ENCODE results near the gene RXFP4. TPM values are rescaled to one million over a fixed set of nuclear protein-coding genes. Genes with fewer than 3 reads are reported as not detected.

The RXFP4 gene
- total and polyA plus RNA-seq, 9 of the 15 experiments (the other 6 are each of a cell fraction or from before 2014, with no cell fraction given), result 0.64 TPM; not detected in 8

DNA sequence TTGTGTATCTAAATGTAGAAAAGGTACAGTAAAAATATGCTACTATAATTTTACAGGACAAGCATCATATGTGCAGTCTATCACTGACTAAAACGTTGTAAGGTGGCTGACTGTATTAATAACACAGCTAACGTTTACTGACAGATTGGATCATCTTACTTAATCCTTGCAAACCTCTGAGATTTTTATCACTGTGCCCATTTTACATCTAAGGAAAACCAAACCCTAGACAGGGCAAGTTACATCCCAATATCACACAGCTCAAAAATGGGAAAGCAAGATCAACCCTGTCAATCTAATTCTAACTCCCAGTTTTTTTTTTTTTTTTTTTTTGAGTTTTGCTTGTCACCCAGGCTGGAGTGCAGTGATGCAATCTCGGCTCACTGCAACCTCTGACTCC, 22.8 kb upstream of the RXFP4 start (continued):
- TF ChIP-seq, protein P1, sequence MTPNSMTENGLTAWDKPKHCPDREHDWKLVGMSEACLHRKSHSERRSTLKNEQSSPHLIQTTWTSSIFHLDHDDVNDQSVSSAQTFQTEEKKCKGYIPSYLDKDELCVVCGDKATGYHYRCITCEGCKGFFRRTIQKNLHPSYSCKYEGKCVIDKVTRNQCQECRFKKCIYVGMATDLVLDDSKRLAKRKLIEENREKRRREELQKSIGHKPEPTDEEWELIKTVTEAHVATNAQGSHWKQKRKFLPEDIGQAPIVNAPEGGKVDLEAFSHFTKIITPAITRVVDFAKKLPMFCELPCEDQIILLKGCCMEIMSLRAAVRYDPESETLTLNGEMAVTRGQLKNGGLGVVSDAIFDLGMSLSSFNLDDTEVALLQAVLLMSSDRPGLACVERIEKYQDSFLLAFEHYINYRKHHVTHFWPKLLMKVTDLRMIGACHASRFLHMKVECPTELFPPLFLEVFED (CRISPR knock-in tag; conservative IDR thresholded peaks at IDR 0.05), result no peak
- TF ChIP-seq ZNF175 (CRISPR knock-in tag; IDR thresholded peaks at IDR 0.05; ENCODE audit: low read depth), result no peak
- TF ChIP-seq, protein P2, sequence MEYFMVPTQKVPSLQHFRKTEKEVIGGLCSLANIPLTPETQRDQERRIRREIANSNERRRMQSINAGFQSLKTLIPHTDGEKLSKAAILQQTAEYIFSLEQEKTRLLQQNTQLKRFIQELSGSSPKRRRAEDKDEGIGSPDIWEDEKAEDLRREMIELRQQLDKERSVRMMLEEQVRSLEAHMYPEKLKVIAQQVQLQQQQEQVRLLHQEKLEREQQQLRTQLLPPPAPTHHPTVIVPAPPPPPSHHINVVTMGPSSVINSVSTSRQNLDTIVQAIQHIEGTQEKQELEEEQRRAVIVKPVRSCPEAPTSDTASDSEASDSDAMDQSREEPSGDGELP (CRISPR knock-in tag; IDR thresholded peaks at IDR 0.05; ENCODE audit: borderline replicate concordance), result no peak
- TF ChIP-seq CEBPG (CRISPR knock-in tag; IDR thresholded peaks at IDR 0.05), result peak; percentile 21; the same call in 1 of the 2 replicates
- TF ChIP-seq CEBPG (tag; conservative IDR thresholded peaks at IDR 0.05 in 1 of 2, IDR thresholded peaks at IDR 0.05 in 1 of 2), result 0 out of 4 replicates have a peak, but pooled peaks of 1 of the 2 experiments have one; percentile 22
- no peak for TF ChIP-seq DLX4 (CRISPR knock-in tag; IDR thresholded peaks at IDR 0.05)
- no peak for TF ChIP-seq TCF7L2 (IDR thresholded peaks at IDR 0.05; ENCODE audit: low read depth, low read length)
- no peak for TF ChIP-seq FOXP4 (CRISPR knock-in tag; IDR thresholded peaks at IDR 0.05; ENCODE audit: borderline replicate concordance)
- TF ChIP-seq, protein P3, sequence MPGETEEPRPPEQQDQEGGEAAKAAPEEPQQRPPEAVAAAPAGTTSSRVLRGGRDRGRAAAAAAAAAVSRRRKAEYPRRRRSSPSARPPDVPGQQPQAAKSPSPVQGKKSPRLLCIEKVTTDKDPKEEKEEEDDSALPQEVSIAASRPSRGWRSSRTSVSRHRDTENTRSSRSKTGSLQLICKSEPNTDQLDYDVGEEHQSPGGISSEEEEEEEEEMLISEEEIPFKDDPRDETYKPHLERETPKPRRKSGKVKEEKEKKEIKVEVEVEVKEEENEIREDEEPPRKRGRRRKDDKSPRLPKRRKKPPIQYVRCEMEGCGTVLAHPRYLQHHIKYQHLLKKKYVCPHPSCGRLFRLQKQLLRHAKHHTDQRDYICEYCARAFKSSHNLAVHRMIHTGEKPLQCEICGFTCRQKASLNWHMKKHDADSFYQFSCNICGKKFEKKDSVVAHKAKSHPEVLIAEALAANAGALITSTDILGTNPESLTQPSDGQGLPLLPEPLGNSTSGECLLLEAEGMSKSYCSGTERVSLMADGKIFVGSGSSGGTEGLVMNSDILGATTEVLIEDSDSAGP (CRISPR knock-in tag; IDR thresholded peaks at IDR 0.05), result no peak
- no peak for TF ChIP-seq RBM14 (IDR thresholded peaks at IDR 0.05; ENCODE audit: borderline replicate concordance, insufficient read depth, low read depth, low read length)
- TF ChIP-seq ATF3 (IDR thresholded peaks at IDR 0.05), result peak; percentile 51
- no peak for TF ChIP-seq ATF3 (CRISPR knock-in tag; conservative IDR thresholded peaks at IDR 0.05)
- TF ChIP-seq FUS (optimal IDR thresholded peaks at IDR 0.05; ENCODE audit: low read depth, low read length), result no peak
- no peak for TF ChIP-seq RHOXF2B (CRISPR knock-in tag; conservative IDR thresholded peaks at IDR 0.05)
- TF ChIP-seq RBFOX2 (IDR thresholded peaks at IDR 0.05; ENCODE audit: low read depth, low read length), result 0 out of 2 replicates have a peak, but pooled peaks have one; percentile 34
- TF ChIP-seq HMG20A (CRISPR knock-in tag; conservative IDR thresholded peaks at IDR 0.05), result no peak
- no peak for TF ChIP-seq SETDB1 (IDR thresholded peaks at IDR 0.05; ENCODE audit: low read length)
- TF ChIP-seq PKNOX1 (IDR thresholded peaks at IDR 0.05), result 0 out of 2 replicates have a peak, but pooled peaks have one; percentile 21
- no peak for TF ChIP-seq ZNF57 (CRISPR knock-in tag; IDR thresholded peaks at IDR 0.05)
- no peak for TF ChIP-seq ATF1 (CRISPR knock-in tag; IDR thresholded peaks at IDR 0.05)
- TF ChIP-seq ATF1 (tag; IDR thresholded peaks at IDR 0.05), result no peak
